Kasumi-1 (cell line): ENCODE measurements around the gene PADI2.

Source experiments
- DNase-seq, 2 experiments: peaks; one replicate each; lab custom pipeline; 2025; lab: John Stamatoyannopoulos, UW

PADI2 gene

GRCh38 chr1:17139637-17140036, 20.4 kb upstream of the PADI2 start:
- no peak for DNase-seq

GRCh38 chr1:17137441-17137840, 18.2 kb upstream of the PADI2 start:
- no peak for DNase-seq

GRCh38 chr1:17136936-17137335, 17.7 kb upstream of the PADI2 start:
- DNase-seq: no peak

GRCh38 chr1:17136145-17136544, 16.9 kb upstream of the PADI2 start:
- DNase-seq: no peak

GRCh38 chr1:17135530-17135929, 16.3 kb upstream of the PADI2 start:
- DNase-seq: no peak

GRCh38 chr1:17134724-17135123, 15.5 kb upstream of the PADI2 start:
- DNase-seq: no peak

- no peak for DNase-seq
Observed at GRCh38 chr1:17134034-17134433, 14.8 kb upstream of the PADI2 start.

GRCh38 chr1:17130138-17130635, 10.9 kb upstream of the PADI2 start:
- DNase-seq: no peak

- DNase-seq: peak; percentile 80 to 85
Observed at GRCh38 chr1:17128361-17128760, 9.1 kb upstream of the PADI2 start.

GRCh38 chr1:17125756-17126237, 6.5 kb upstream of the PADI2 start:
- DNase-seq: peak; percentile 82 to 83

GRCh38 chr1:17123196-17124045, 4.2 kb upstream of the PADI2 start:
- peak; percentile 4 to 11 for DNase-seq

GRCh38 chr1:17122521-17123164, 3.4 kb upstream of the PADI2 start:
- no peak for DNase-seq

- DNase-seq: no peak
Observed at GRCh38 chr1:17121881-17122280, 2.6 kb upstream of the PADI2 start.

- peak in 1 of 2 experiments; percentile 12 for DNase-seq
Observed at GRCh38 chr1:17120962-17121837, 1.9 kb upstream of the PADI2 start.

- no peak for DNase-seq
Observed at GRCh38 chr1:17120481-17120877, 1.2 kb upstream of the PADI2 start.

- peak; percentile 38 to 58 for DNase-seq
Observed at GRCh38 chr1:17119773-17120480, 676 bp upstream of the PADI2 start.

- no peak for DNase-seq
Observed at GRCh38 chr1:17118706-17119075, 560 bp downstream of the PADI2 start.

- DNase-seq: no peak
Observed at GRCh38 chr1:17118268-17118667, 983 bp downstream of the PADI2 start.

- DNase-seq: no peak
Observed at GRCh38 chr1:17117451-17118265, 1.6 kb downstream of the PADI2 start.

GRCh38 chr1:17116643-17117042, 2.6 kb downstream of the PADI2 start:
- no peak for DNase-seq

- DNase-seq: no peak
Observed at GRCh38 chr1:17113963-17114362, 5.3 kb downstream of the PADI2 start.
